Lower lobe of right lung (tissue), 2 donors: ENCODE results near the gene TEX44. TPM values are rescaled to one million over a fixed set of nuclear protein-coding genes. Genes with fewer than 3 reads are reported as not detected.
A peak's percentile ranks its signal among the peaks of the same experiment; 100 is the strongest.
"Not testable (repeated sequence)": the region's sequence is repeated elsewhere in the genome, so short reads cannot be mapped to it uniquely, and the experiment has no call there.

ENCODE experiments used
- ATAC-seq, 2 donors: fragments of 200-7000 bp; cut with Tn5 transposase; one replicate each; pipeline ENCODE4 v1.9.1; 2020 to 2022; ENCODE audit warnings: mild to moderate bottlenecking in 2 of 2, moderate library complexity in 2 of 2
- DNase-seq: peaks from one replicate; pipeline ENCODE4 v3.0.0-alpha.2; 2020
- H3K27ac ChIP-seq: fragments of 200-600 bp; one replicate; pipeline ENCODE4 v1.8.0; 2022
- H3K27me3 ChIP-seq: fragments of 200-600 bp; one replicate; pipeline ENCODE4 v1.8.0; 2022; ENCODE audit warnings: low read depth
- H3K36me3 ChIP-seq: fragments of 200-600 bp; one replicate; pipeline ENCODE4 v1.8.0; 2022; ENCODE audit warnings: mild to moderate bottlenecking
- H3K4me1 ChIP-seq: fragments of 200-600 bp; one replicate; pipeline ENCODE4 v1.8.0; 2022
- H3K4me3 ChIP-seq: fragments of 200-600 bp; one replicate; pipeline ENCODE4 v1.8.0; 2022; ENCODE audit warnings: mild to moderate bottlenecking
- H3K9me3 ChIP-seq: fragments of 200-600 bp; one replicate; pipeline ENCODE4 v1.8.0; 2022
- CTCF ChIP-seq: fragments of 200-600 bp; IDR thresholded peaks from one replicate; pipeline ENCODE4 v1.8.0; 2022; ENCODE audit warnings: antibody characterized with exemption, mild to moderate bottlenecking
- intact Hi-C: fragments of 100-400 bp; cut with DNase I; formaldehyde crosslinking; loops from one replicate; pipeline ENCODE4 v1.11.0; 2022
- total RNA-seq: library from RNA; stranded (reverse); fragmentation: NEBNext Ultra II Directional; extraction: Animal tissue kit (Norgen Biotek cat#: 25700); gene quantifications from one replicate; pipeline ENCODE4 v1.2.1, GENCODE V29; 2021
- donor health status: DM: no; HTN: yes; CAD: no; lungs with severe emphysema.

TEX44 gene
- total RNA-seq, 1 donor from 2014 or later: not detected

- no peaks in the 10 kb centered on the region for H3K27me3 ChIP-seq
- no peaks in the 10 kb centered on the region for H3K9me3 ChIP-seq
- no peak overlapping the region for H3K4me3 ChIP-seq
- TF ChIP-seq CTCF: no peak
- H3K27ac ChIP-seq: no peak overlapping the region
- DNase-seq: no peak
- intact Hi-C loops: no loop called here
- peak in 1 of 2 donors; percentile 29 for ATAC-seq
- no peaks in the 10 kb centered on the region for H3K4me1 ChIP-seq
- no peaks in the 10 kb centered on the region for H3K36me3 ChIP-seq
These were observed 18.8 kb upstream of the TEX44 start for GRCh38 chr2:231573698-231574421.

- no peak overlapping the region for H3K27ac ChIP-seq
- DNase-seq: peak; percentile 16
- H3K36me3 ChIP-seq: no peaks in the 10 kb centered on the region
These were observed 16.9 kb upstream of the TEX44 start for GRCh38 chr2:231575612-231576256.

GRCh38 chr2:231576465-231576864 is 16.2 kb upstream of the TEX44 start:
- DNase-seq (peak; percentile 17), ATAC-seq (no peak)
- intact Hi-C loops: no loop called here
- no peaks in the 10 kb centered on the region for H3K36me3 ChIP-seq
- no peak for TF ChIP-seq CTCF
- H3K4me3 ChIP-seq: no peak overlapping the region
- H3K27me3 ChIP-seq: no peaks in the 10 kb centered on the region
- no peak overlapping the region for H3K27ac ChIP-seq
- H3K4me1 ChIP-seq: no peaks in the 10 kb centered on the region
- H3K9me3 ChIP-seq: no peaks in the 10 kb centered on the region

More at GRCh38 chr2:231575612-231576256, 16.9 kb upstream of the TEX44 start:
- no peaks in the 10 kb centered on the region for H3K27me3 ChIP-seq
- no peaks in the 10 kb centered on the region for H3K9me3 ChIP-seq
- no peak overlapping the region for H3K4me3 ChIP-seq
- H3K4me1 ChIP-seq: no peaks in the 10 kb centered on the region
- ATAC-seq: no peak
- TF ChIP-seq CTCF: no peak
- intact Hi-C loops: no loop called here

- H3K27me3 ChIP-seq, H3K4me1 ChIP-seq, H3K9me3 ChIP-seq, H3K36me3 ChIP-seq, H3K4me3 ChIP-seq, DNase-seq, ATAC-seq, H3K27ac ChIP-seq, intact Hi-C loops: not testable (repeated sequence)
These were observed 14.0 kb upstream of the TEX44 start for GRCh38 chr2:231578655-231579054.

GRCh38 chr2:231579560-231579959 is 13.1 kb upstream of the TEX44 start:
- no peak for TF ChIP-seq CTCF
- H3K27me3 ChIP-seq: no peaks in the 10 kb centered on the region
- H3K4me1 ChIP-seq: no peaks in the 10 kb centered on the region
- ATAC-seq (no peak), DNase-seq (no peak)
- no peak overlapping the region for H3K4me3 ChIP-seq
- no peaks in the 10 kb centered on the region for H3K9me3 ChIP-seq
- no peak overlapping the region for H3K27ac ChIP-seq
- intact Hi-C loops: no loop called here
- no peaks in the 10 kb centered on the region for H3K36me3 ChIP-seq

GRCh38 chr2:231581328-231581727 is 11.3 kb upstream of the TEX44 start:
- no peaks in the 10 kb centered on the region for H3K9me3 ChIP-seq
- no peaks in the 10 kb centered on the region for H3K36me3 ChIP-seq
- no peak for TF ChIP-seq CTCF
- no peak for ATAC-seq
- no peak overlapping the region for H3K27ac ChIP-seq
- H3K4me3 ChIP-seq: no peak overlapping the region
- H3K27me3 ChIP-seq: no peaks in the 10 kb centered on the region
- no peak for DNase-seq
- no peaks in the 10 kb centered on the region for H3K4me1 ChIP-seq
- intact Hi-C loops: no loop called here
